Peyer's patch (tissue), 4 donors: ENCODE data around the gene PITPNM1. TPM values are rescaled to one million over a fixed set of nuclear protein-coding genes. Genes with fewer than 3 reads are reported as not detected.
"Not testable (repeated sequence)": the region's sequence is repeated elsewhere in the genome, so short reads cannot be mapped to it uniquely, and the experiment has no call there.

ENCODE experiments used
- DNase-seq, 3 donors: peaks; one replicate each; pipeline ENCODE4 v3.0.0-alpha.2; 2017 to 2019
- H3K27ac ChIP-seq, 4 donors: fragments of 200-600 bp; sonication (generic); one replicate each; pipeline ENCODE4 v1.5.1; 2016 to 2019
- H3K27me3 ChIP-seq, 2 donors: fragments of 200-600 bp; sonication (generic); one replicate each; pipeline ENCODE4 v1.5.1; 2019
- H3K36me3 ChIP-seq, 3 donors: fragments of 200-600 bp; sonication (generic); one replicate each; pipeline ENCODE4 v1.5.1; 2016 to 2019
- H3K4me1 ChIP-seq, 4 donors: fragments of 200-600 bp; sonication (generic); one replicate each; pipeline ENCODE4 v1.5.1; 2016 to 2019
- H3K4me3 ChIP-seq, 4 donors: fragments of 200-600 bp; sonication (generic); 1 replicate in 3 of 4; 2 replicates in 1 of 4; pipeline ENCODE4 v1.5.1; 2016 to 2019; ENCODE audit warnings: mild to moderate bottlenecking in 1 of 4
- H3K9me3 ChIP-seq, 4 donors: fragments of 200-600 bp; sonication (generic); one replicate each; pipeline ENCODE4 v1.5.1; 2016 to 2019; ENCODE audit warnings: mild to moderate bottlenecking in 1 of 4
- POLR2A ChIP-seq, 2 donors: fragments of 450-650 bp; IDR thresholded peaks; one replicate each; pipeline ENCODE4 v1.5.1; 2017; ENCODE audit warnings: antibody characterized with exemption in 2 of 2, mild to moderate bottlenecking in 2 of 2, moderate library complexity in 2 of 2
- total RNA-seq, 4 donors: library from RNA; depleted of rRNA; stranded (reverse); fragments of >200 nt; gene quantifications; one replicate each; pipeline ENCODE4 v1.1.0, GENCODE V29; 2016
- TF ChIP-seq, protein P1 (sequence below), 6 experiments: fragments of 450-650 bp in 4 of 6; fragments of 200-600 bp in 2 of 6; sonication (generic) in 1 of 6; IDR thresholded peaks; one replicate each; pipeline ENCODE4 v1.5.1; 2017 to 2019; ENCODE audit warnings: antibody characterized with exemption in 6 of 6, mild to moderate bottlenecking in 3 of 6, moderate library complexity in 1 of 6

Gene PITPNM1
- total RNA-seq, 4 donors from 2014 or later, result 94.4 to 126 (median 109) TPM

DNA sequence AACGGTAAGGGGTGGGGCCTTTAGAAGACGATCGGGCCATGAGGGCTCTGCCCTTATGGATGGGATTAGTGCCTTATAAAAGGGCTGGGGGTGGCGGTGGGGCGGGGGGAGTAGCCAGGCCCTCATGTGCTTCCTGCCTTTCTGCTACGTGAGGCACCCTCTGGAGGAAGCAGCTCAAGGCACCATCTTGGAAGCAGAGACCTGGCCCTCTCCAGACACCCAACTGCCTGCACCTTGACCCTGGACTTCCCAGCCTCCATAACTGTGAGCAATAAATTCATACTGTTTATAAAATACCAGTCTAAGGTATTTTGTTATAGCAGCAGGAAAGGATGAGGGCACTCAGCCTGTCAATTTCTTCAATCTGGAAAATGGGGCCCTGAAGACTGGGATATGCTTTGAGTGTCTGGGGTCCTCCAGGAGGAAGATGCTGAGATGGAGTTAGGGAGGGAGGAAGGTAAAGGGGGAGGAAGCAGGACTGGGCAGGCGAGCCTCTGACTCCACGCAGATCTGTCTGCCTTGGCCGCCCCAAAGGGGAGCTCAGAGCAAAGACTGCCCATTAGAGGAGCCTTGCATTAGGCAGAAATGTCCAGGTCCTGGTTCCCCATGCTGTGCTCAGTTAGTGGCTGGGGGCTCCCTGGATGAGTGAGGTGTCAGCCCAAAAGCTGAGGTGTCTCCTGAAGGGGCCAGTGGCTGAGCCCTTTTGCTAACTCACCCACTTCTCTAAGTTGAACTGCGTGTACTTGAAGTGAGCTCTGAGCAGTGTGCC lies 12.8 kb upstream of the PITPNM1 start:
- Histone ChIP-seq H3K4me1 (no peaks in the 10 kb centered on the region), H3K4me3 (no peak overlapping the region), H3K36me3 (no peaks in the 10 kb centered on the region), H3K27me3 (no peaks in the 10 kb centered on the region), H3K27ac (no peak overlapping the region), H3K9me3 (no peaks in the 10 kb centered on the region)
- TF ChIP-seq, protein P1, sequence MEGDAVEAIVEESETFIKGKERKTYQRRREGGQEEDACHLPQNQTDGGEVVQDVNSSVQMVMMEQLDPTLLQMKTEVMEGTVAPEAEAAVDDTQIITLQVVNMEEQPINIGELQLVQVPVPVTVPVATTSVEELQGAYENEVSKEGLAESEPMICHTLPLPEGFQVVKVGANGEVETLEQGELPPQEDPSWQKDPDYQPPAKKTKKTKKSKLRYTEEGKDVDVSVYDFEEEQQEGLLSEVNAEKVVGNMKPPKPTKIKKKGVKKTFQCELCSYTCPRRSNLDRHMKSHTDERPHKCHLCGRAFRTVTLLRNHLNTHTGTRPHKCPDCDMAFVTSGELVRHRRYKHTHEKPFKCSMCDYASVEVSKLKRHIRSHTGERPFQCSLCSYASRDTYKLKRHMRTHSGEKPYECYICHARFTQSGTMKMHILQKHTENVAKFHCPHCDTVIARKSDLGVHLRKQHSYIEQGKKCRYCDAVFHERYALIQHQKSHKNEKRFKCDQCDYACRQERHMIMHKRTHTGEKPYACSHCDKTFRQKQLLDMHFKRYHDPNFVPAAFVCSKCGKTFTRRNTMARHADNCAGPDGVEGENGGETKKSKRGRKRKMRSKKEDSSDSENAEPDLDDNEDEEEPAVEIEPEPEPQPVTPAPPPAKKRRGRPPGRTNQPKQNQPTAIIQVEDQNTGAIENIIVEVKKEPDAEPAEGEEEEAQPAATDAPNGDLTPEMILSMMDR (IDR thresholded peaks at IDR 0.05), result no peak
- no peak for TF ChIP-seq POLR2A (IDR thresholded peaks at IDR 0.05)
- no peak for DNase-seq

DNA sequence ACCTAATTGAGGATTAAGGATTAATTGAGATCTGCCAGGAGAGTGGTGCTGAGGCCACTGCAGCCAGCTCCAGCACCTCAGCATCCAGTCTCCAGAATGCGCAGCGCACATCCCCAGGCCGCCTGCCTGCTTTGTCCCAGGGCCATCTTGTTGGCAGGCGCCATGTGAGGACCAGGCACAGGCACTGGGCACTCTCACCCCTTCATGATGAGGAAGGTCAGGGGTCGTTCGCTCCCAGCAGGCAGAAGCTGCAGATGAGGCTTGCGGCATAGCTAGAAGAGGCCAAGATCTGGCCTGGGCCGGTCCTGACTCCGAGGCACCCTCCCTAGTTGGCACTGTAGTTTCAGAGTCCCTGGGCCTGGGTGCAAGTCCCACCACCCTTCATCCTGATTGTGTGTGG lies 11.6 kb upstream of the PITPNM1 start:
- H3K27ac ChIP-seq, result no peak overlapping the region
- no peaks in the 10 kb centered on the region for H3K9me3 ChIP-seq
- H3K27me3 ChIP-seq, result no peaks in the 10 kb centered on the region
- H3K36me3 ChIP-seq, result no peaks in the 10 kb centered on the region
- H3K4me3 ChIP-seq, result no peak overlapping the region
- DNase-seq, result no peak
- H3K4me1 ChIP-seq, result no peaks in the 10 kb centered on the region
- TF ChIP-seq POLR2A (IDR thresholded peaks at IDR 0.05), result no peak
- TF ChIP-seq, protein P1 (IDR thresholded peaks at IDR 0.05), result no peak

DNA sequence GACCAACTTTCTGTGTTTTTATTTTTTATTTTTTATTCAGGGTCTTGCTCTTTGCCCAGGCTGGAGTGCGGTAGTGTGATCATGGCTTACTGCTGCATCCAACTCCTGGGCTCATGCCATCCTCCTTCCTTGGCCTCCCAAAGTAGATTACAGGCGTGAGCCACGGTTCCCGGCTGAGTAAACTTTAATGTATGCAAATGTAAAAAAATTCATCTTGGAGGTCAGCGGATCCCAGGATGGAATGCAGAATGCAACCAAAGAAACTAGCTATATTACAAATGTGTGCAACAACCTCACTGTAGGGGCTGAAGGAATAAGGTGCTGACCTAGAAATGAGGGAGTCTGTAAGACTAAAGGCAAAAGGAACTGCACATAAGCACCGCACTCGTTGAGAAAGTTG lies 9.0 kb upstream of the PITPNM1 start:
- H3K27me3 ChIP-seq, result no peaks in the 10 kb centered on the region
- TF ChIP-seq, protein P1 (IDR thresholded peaks at IDR 0.05), result no peak
- no peak for TF ChIP-seq POLR2A (IDR thresholded peaks at IDR 0.05)
- no peak overlapping the region for H3K27ac ChIP-seq

DNA sequence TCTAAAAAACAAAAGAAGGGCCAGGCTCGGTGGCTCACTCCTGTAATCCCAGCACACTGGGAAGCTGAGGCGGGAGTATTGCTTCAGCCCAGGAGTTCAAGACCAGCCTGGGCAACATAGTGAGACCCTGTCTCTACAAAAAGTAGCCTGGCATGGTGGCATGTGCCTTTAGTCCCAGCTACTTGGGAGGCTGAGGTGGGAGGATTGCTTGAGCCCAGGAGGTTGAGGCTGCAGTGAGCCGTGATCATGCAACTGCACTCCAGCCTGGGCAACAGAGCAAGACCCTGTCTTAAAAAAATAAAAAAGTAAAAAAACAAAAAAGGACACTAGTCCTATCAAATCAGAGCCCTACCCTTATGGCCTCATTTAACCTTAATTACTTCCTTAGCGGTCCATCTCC lies 6.4 kb upstream of the PITPNM1 start:
- H3K9me3 ChIP-seq, H3K36me3 ChIP-seq, H3K27me3 ChIP-seq, H3K27ac ChIP-seq, DNase-seq, H3K4me3 ChIP-seq: not testable (repeated sequence)
- peaks cover 0 to 26% (median 13%) of the 10 kb centered on the region in 4 donors for H3K4me1 ChIP-seq

More for the DNA sequence above, 9.0 kb upstream of the PITPNM1 start:
- no peak for DNase-seq
- no peaks in the 10 kb centered on the region for H3K36me3 ChIP-seq
- no peaks in the 10 kb centered on the region for H3K9me3 ChIP-seq
- peaks cover 0 to 10% (median under 1%) of the 10 kb centered on the region in 4 donors for H3K4me1 ChIP-seq
- no peak overlapping the region for H3K4me3 ChIP-seq

DNA sequence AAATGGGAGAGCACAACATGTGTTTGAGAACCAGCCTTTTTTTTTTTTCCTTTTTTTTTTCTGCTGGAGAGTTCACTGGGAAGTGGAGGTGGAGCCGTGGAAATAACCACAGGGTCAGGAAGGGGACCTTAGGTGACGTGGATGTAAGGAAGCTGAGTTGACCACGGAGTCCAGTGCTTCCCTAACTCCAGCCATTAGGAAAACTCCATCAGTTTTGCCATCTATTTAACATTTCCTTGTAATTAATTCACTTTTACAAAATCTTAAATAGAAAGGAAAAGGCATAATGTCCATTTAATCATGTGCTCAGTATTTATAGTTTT lies 4.8 kb upstream of the PITPNM1 start:
- no peaks in the 10 kb centered on the region for H3K9me3 ChIP-seq
- H3K4me1 ChIP-seq, result peaks cover 0 to 39% (median 25%) of the 10 kb centered on the region in 4 donors
- TF ChIP-seq, protein P1 (IDR thresholded peaks at IDR 0.05), result no peak
- TF ChIP-seq POLR2A (IDR thresholded peaks at IDR 0.05), result no peak
- no peak overlapping the region for H3K4me3 ChIP-seq
- H3K36me3 ChIP-seq, result no peaks in the 10 kb centered on the region
- H3K27ac ChIP-seq, result no peak overlapping the region
- no peaks in the 10 kb centered on the region for H3K27me3 ChIP-seq
- DNase-seq, result no peak

- peak; percentile 47 to 76 for TF ChIP-seq POLR2A (IDR thresholded peaks at IDR 0.05)
- TF ChIP-seq, protein P1 (IDR thresholded peaks at IDR 0.05), result peak in 1 of 6 experiments; percentile 21
- Histone ChIP-seq H3K27ac (peak overlapping the region; percentile 94 to 99 (median 97)), H3K27me3 (no peaks in the 10 kb centered on the region), H3K9me3 (no peaks in the 10 kb centered on the region), H3K4me3 (peak overlapping the region; percentile 70 to 87 (median 75)), H3K36me3 (no peaks in the 10 kb centered on the region), H3K4me1 (peaks cover 0 to 45% (median 30%) of the 10 kb centered on the region in 4 donors)
- DNase-seq, result peak; percentile 99 to 100 (median 100)
These were observed 3.4 kb upstream of the PITPNM1 start for GRCh38 chr11:67508486-67509121.
